SK-N-MC (cell line): ENCODE measurements around the gene NR2C2.

Source experiments
- DNase-seq: peaks from one replicate; pipeline ENCODE4 v3.0.0-alpha.2; 2011; ENCODE audit warnings: low read depth, low spot score
- H3K27ac ChIP-seq: fragments of 200-600 bp; sonication (generic); 2 replicates; pipeline ENCODE4 v1.5.1; 2016; ENCODE audit warnings: mixed run types
- H3K36me3 ChIP-seq: fragments of 200-600 bp; sonication (generic); 2 replicates; pipeline ENCODE4 v1.6.1; 2017; ENCODE audit warnings: antibody characterized with exemption, low read length, mixed read lengths; ENCODE audit not compliant: insufficient read depth
- H3K4me3 ChIP-seq: fragments of 200-600 bp; sonication (generic); 2 replicates; pipeline ENCODE4 v1.5.1; 2016
- H3K9ac ChIP-seq: fragments of 200-600 bp; sonication (generic); 2 replicates; pipeline ENCODE4 v1.8.0; 2017; ENCODE audit warnings: mixed run types, mixed read lengths; ENCODE audit not compliant: insufficient read length
- H3K9me3 ChIP-seq: fragments of 200-600 bp; sonication (generic); 2 replicates; pipeline ENCODE4 v1.6.1; 2017; ENCODE audit warnings: low read depth, mild to moderate bottlenecking, antibody characterized with exemption, low read length, moderate library complexity, mixed read lengths
- EZH2 ChIP-seq: fragments of 200-600 bp; sonication (generic); IDR thresholded peaks from one replicate; pipeline ENCODE4 v1.6.1; 2017; ENCODE audit warnings: antibody characterized with exemption
- FOXP2 ChIP-seq: optimal IDR thresholded peaks from 2 replicates; pipeline ENCODE3; 2011; ENCODE audit warnings: mild to moderate bottlenecking, moderate library complexity; ENCODE audit not compliant: insufficient read depth; ENCODE audit errors: extremely low read length, control extremely low read depth
- POLR2AphosphoS5 ChIP-seq: IDR thresholded peaks from 2 replicates; pipeline ENCODE4 v1.6.1; 2012; ENCODE audit warnings: mild to moderate bottlenecking, low read depth, low read length, borderline replicate concordance

NR2C2 gene

DNA sequence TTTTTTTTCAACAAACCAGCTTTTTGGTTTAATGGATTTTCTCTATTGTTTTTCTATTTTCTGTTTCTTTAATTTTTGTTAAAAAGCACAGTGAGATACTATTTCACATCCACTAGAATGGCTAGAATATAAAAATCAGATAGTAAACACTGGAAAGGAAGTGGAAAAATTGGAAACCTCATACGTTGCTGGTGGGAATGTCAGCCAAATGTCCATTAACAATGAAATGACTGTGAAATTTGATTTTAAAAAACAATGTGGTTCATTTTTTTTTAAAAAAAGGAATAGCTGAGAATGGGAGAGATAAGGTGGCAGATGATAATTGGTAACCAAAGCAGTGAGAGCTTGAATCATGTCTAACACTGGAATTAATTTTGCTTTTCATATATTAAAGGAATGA lies 19.9 kb downstream of the NR2C2 start:
- H3K9me3 ChIP-seq: 0 out of 2 replicates have a peak, but pooled peaks cover 3% of the 10 kb centered on the region
- H3K27ac ChIP-seq: no peak overlapping the region
- H3K9ac ChIP-seq: no peak overlapping the region
- DNase-seq: no peak
- no peak overlapping the region for H3K4me3 ChIP-seq
- H3K36me3 ChIP-seq: peaks cover 24% of the 10 kb centered on the region
- no peak for TF ChIP-seq EZH2
- no peak for TF ChIP-seq POLR2AphosphoS5
- TF ChIP-seq FOXP2: no peak

DNA sequence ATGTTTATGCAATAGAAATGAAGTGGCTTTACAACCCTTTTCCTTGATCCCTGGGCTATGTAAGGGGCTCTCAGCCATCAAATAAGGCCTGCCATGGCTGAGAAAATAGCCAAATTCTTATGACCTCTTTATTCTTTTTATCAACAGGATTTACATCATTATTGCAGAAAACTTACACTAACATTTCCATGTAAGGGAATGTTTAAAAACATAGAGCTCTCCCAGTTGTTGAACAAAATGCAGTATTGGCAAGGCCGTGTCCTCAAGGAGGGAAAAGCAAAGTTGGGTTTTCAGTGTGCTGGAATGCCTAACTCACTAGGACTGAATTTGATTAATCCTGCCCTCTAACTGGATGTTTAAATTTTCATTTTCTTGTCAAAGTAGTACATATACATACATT lies 22.3 kb downstream of the NR2C2 start:
- no peak for DNase-seq
- Histone ChIP-seq H3K4me3 (no peak overlapping the region), H3K36me3 (peaks cover 45% of the 10 kb centered on the region), H3K27ac (no peak overlapping the region), H3K9ac (no peak overlapping the region), H3K9me3 (0 out of 2 replicates have a peak, but pooled peaks cover 3% of the 10 kb centered on the region)
- TF ChIP-seq FOXP2 (no peak), EZH2 (no peak), POLR2AphosphoS5 (no peak)

DNA sequence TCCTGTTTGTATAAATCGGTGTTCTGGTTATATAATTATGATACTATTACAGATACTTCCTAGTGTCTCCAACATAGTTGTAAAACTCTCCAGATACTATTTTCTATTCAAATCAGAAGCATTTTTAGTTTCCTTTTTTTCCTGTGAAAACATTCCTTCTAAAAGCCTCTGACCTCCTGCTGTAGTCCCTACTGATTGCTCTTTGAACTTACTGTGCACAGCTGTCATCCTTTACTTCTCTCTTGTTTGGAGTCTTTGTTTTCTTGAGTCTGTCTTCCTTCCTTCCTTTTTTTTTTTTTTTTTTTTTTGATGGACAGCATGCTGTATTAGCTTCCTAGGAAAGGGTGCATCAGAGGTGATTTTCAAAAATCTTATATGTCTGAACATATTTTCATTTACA lies 28.9 kb downstream of the NR2C2 start:
- H3K36me3 ChIP-seq: peaks cover 22% of the 10 kb centered on the region
- TF ChIP-seq EZH2: no peak
- TF ChIP-seq POLR2AphosphoS5: no peak
- no peak for TF ChIP-seq FOXP2
- no peak overlapping the region for H3K27ac ChIP-seq
- no peak overlapping the region for H3K9ac ChIP-seq
- H3K4me3 ChIP-seq: no peak overlapping the region
- H3K9me3 ChIP-seq: no peaks in the 10 kb centered on the region
- no peak for DNase-seq

DNA sequence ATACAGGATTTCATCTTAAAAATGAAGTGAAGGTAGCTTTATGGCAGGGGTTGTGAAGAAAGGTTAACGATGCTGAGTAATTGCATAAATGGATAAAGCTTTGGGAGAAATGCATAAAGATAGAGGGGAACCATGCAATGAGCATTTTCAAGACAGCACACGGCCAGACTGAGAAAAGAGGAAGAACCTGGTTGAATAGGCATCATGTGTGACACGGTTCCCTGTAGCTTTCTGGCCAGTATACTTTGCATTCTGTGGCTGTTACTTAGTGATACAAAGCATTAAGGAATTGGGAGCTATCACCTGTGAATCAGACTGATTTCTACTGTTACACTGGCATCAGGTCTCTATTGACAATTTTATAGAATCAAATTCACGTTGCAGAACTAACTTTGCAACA lies 33.3 kb downstream of the NR2C2 start:
- no peak overlapping the region for H3K27ac ChIP-seq

DNA sequence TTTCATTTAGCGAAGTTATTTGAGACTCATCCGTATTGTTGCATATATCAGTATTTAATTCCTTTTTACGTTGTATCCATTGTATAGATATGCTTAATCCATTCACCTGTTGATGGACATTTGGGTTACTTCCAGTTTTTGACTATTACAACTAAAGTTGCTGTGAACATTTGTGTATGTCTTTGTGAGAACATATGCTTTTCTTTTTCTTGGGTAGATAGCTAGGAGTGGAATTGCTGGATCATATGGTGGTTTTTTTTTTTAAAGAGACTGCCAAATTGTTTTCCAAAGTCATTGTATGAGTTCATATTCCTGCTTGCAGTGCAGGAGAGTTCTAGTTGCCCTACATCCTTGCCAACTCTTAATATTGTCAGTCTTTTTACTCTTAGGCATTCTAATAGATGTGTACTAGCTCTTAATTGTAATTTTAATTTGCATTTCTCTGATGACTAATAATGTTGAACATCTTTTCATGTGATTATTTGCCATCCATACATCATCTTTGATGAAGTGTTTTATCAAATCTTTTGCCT lies 37.3 kb downstream of the NR2C2 start:
- no peak for DNase-seq
- 0 out of 2 replicates have a peak, but pooled peaks cover 3% of the 10 kb centered on the region for H3K9me3 ChIP-seq
- H3K36me3 ChIP-seq: 0 out of 2 replicates have a peak, but pooled peaks cover 6% of the 10 kb centered on the region
- H3K4me3 ChIP-seq: no peak overlapping the region
- no peak for TF ChIP-seq EZH2
- no peak for TF ChIP-seq FOXP2
- no peak for TF ChIP-seq POLR2AphosphoS5
- no peak overlapping the region for H3K27ac ChIP-seq
- no peak overlapping the region for H3K9ac ChIP-seq

More for the DNA sequence above, 33.3 kb downstream of the NR2C2 start:
- no peak for DNase-seq
- TF ChIP-seq POLR2AphosphoS5: no peak
- no peak for TF ChIP-seq FOXP2
- no peak for TF ChIP-seq EZH2
- Histone ChIP-seq H3K4me3 (no peak overlapping the region), H3K36me3 (0 out of 2 replicates have a peak, but pooled peaks cover 6% of the 10 kb centered on the region), H3K9ac (no peak overlapping the region), H3K9me3 (0 out of 2 replicates have a peak, but pooled peaks cover 3% of the 10 kb centered on the region)

DNA sequence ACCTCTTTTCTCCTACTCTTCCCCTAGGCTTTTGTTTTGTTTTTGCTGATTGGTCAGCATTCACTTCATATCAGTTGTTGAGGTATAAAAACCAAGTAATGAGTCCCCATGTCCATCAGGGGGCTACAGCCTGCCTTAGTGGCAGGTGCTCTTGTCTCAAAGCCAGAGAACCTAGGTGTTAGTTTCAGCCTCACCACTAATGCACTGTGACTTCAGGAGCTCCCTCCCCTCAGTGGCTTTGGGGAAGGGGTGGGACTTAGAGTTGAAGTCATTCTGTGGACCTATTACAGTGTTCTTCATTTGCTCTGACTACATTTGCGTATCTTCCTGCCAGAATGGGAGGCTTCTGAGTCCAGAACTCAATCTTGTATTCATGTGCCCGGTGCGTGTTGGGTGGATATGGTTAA lies 41.6 kb downstream of the NR2C2 start:
- no peak overlapping the region for H3K4me3 ChIP-seq
- no peak overlapping the region for H3K27ac ChIP-seq
- DNase-seq: no peak

DNA sequence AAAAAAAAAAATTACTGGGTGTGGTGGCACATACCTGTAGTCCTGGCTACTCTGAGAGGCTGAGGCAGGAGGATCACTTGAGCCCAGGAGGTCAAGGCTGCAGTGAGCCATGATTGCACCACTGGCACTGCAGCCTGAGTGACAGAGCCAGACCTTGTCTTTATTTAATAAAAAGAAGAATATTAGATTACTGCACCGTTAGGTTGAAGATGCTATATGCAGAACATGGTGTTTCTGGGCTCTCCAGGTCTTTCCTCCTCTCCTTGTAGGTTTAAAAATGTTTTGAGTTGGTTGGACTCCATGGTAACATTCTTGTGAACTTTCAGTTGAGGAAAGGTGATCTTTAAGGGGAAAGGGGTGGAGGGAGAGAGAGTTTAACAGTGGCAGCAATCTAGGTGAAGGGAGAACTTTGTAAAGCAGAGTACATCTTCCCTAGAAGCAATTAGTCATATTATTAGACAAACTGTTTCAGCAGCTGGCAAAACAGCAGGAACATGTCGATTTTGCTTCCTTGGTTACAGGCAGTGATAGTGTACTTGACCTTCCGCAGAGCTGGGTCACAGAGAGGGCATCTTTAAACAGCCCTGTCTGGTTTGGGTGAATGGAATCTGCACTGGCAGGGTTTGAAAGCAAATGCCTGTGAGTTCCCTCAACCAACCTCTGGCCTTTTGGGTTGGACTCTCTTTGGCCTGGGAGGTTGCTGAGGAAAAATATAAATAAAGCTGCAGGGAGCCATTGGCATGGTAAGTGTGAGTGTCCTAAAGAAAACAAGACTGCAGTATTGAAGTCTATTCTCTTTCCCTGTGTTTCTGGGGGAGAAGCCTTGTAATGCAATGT lies 42.8 kb downstream of the NR2C2 start:
- H3K36me3 ChIP-seq: no peaks in the 10 kb centered on the region
- TF ChIP-seq EZH2 (no peak), FOXP2 (no peak), POLR2AphosphoS5 (no peak)
- H3K9me3 ChIP-seq: 0 out of 2 replicates have a peak, but pooled peaks cover 3% of the 10 kb centered on the region
- no peak overlapping the region for H3K4me3 ChIP-seq
- no peak for DNase-seq
- no peak overlapping the region for H3K27ac ChIP-seq
- no peak overlapping the region for H3K9ac ChIP-seq

More for the DNA sequence above, 41.6 kb downstream of the NR2C2 start:
- TF ChIP-seq EZH2 (no peak), POLR2AphosphoS5 (no peak), FOXP2 (no peak)
- Histone ChIP-seq H3K9ac (no peak overlapping the region), H3K36me3 (0 out of 2 replicates have a peak, but pooled peaks cover 6% of the 10 kb centered on the region), H3K9me3 (0 out of 2 replicates have a peak, but pooled peaks cover 3% of the 10 kb centered on the region)

DNA sequence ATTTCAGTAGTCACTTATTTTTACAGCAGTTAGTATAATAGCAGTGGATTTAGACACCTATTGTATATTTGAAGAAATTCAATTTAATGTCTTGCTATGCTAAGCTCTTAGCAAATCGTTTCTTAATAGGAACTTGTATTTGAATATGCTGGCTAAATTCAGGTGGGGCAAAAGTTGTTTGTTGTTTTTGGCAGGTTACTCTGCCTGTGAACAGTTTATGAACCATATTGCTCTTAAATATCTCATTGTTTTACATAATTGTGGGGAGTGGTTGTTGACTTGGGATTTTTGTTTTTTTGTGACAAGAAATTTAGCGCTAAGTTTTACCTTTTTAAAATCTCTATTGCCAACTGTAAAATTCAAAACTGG lies 43.4 kb downstream of the NR2C2 start:
- Histone ChIP-seq H3K27ac (no peak overlapping the region), H3K9me3 (no peaks in the 10 kb centered on the region), H3K36me3 (no peaks in the 10 kb centered on the region), H3K4me3 (no peak overlapping the region), H3K9ac (no peak overlapping the region)
- TF ChIP-seq FOXP2 (no peak), EZH2 (no peak), POLR2AphosphoS5 (no peak)
- no peak for DNase-seq
